Liver (tissue), 9 donors: Measurements from ENCODE around the gene PIGN. TPM values are rescaled to one million over a fixed set of nuclear protein-coding genes. Genes with fewer than 3 reads are reported as not detected.

Experiments
- DNase-seq: peaks from one replicate; pipeline ENCODE4 v3.0.0-alpha.2; 2017; ENCODE audit warnings: low spot score
- H3K27ac ChIP-seq, 2 donors: one replicate each; pipeline ENCODE4 v1.7.0; 2013; ENCODE audit warnings: inconsistent platforms in 2 of 2, low read length in 2 of 2, control low read depth in 1 of 2, low read depth in 1 of 2, mild to moderate bottlenecking in 1 of 2
- H3K27me3 ChIP-seq, 4 donors: one replicate each; pipeline versions ENCODE4 v1.6.1 to v1.7.0; 2013; ENCODE audit warnings: low read length in 3 of 4, inconsistent platforms in 1 of 4, mild to moderate bottlenecking in 1 of 4, moderate library complexity in 1 of 4; ENCODE audit not compliant: control insufficient read depth in 4 of 4, insufficient read depth in 4 of 4
- H3K36me3 ChIP-seq, 4 donors: one replicate each; pipeline versions ENCODE4 v1.6.1 to v1.7.0; 2013; ENCODE audit warnings: low read length in 3 of 4, mild to moderate bottlenecking in 3 of 4, low read depth in 1 of 4, moderate library complexity in 1 of 4; ENCODE audit not compliant: control insufficient read depth in 4 of 4, insufficient read depth in 3 of 4
- H3K4me1 ChIP-seq, 4 donors: one replicate each; pipeline versions ENCODE4 v1.6.1 to v1.7.0; 2013; ENCODE audit warnings: low read length in 3 of 4, mild to moderate bottlenecking in 3 of 4, moderate library complexity in 1 of 4; ENCODE audit not compliant: control insufficient read depth in 4 of 4, insufficient read depth in 4 of 4
- H3K4me3 ChIP-seq, 3 donors: one replicate each; pipeline versions ENCODE4 v1.6.1 to v1.7.0; 2013; ENCODE audit warnings: low read length in 3 of 3, control low read depth in 1 of 3, low read depth in 1 of 3, mild to moderate bottlenecking in 1 of 3
- H3K9ac ChIP-seq, 2 donors: one replicate each; pipeline ENCODE4 v1.7.0; 2013; ENCODE audit warnings: low read length in 2 of 2, mild to moderate bottlenecking in 2 of 2, moderate library complexity in 2 of 2, control low read depth in 1 of 2, low read depth in 1 of 2
- H3K9me3 ChIP-seq, 4 donors: one replicate each; pipeline versions ENCODE4 v1.6.1 to v1.7.0; 2013; ENCODE audit warnings: low read length in 3 of 4; ENCODE audit not compliant: control insufficient read depth in 4 of 4
- CTCF ChIP-seq: fragments of 150-350 bp; IDR thresholded peaks from 2 replicates; pipeline ENCODE4 v1.5.1; 2017; ENCODE audit warnings: improper control_type of control experiment, low read depth, low read length; ENCODE audit not compliant: missing input control
- EGR1 ChIP-seq, 2 donors: IDR thresholded peaks; 2 replicates each; pipeline ENCODE4 v1.6.1; 2016 to 2018; ENCODE audit warnings: antibody characterized with exemption in 2 of 2, low read depth in 2 of 2
- FOXA1 ChIP-seq: IDR thresholded peaks from 2 replicates; pipeline ENCODE4 v1.6.1; 2016; ENCODE audit warnings: antibody characterized with exemption
- GABPA ChIP-seq, 2 donors: IDR thresholded peaks in 1 of 2; conservative IDR thresholded peaks in 1 of 2; 2 replicates each; pipeline ENCODE4 v1.6.1; 2016; ENCODE audit warnings: antibody characterized with exemption in 2 of 2, mild to moderate bottlenecking in 1 of 2, moderate library complexity in 1 of 2
- HNF4A ChIP-seq, 2 donors: conservative IDR thresholded peaks; 2 replicates each; pipeline ENCODE4 v1.6.1; 2016; ENCODE audit warnings: antibody characterized with exemption in 2 of 2, mild to moderate bottlenecking in 2 of 2
- HNF4G ChIP-seq: IDR thresholded peaks from 2 replicates; pipeline ENCODE4 v1.6.1; 2016; ENCODE audit warnings: antibody characterized with exemption
- JUND ChIP-seq, 2 donors: IDR thresholded peaks; 2 replicates each; pipeline ENCODE4 v1.6.1; 2016; ENCODE audit warnings: antibody characterized with exemption in 2 of 2
- MAX ChIP-seq: IDR thresholded peaks from 2 replicates; pipeline ENCODE4 v1.6.1; 2016; ENCODE audit warnings: antibody characterized with exemption
- NR2F2 ChIP-seq: IDR thresholded peaks from 2 replicates; pipeline ENCODE4 v1.6.1; 2016; ENCODE audit warnings: antibody characterized with exemption
- RAD21 ChIP-seq, 2 donors: IDR thresholded peaks; 2 replicates each; pipeline ENCODE4 v1.6.1; 2016; ENCODE audit warnings: antibody characterized with exemption in 2 of 2, mild to moderate bottlenecking in 2 of 2
- REST ChIP-seq: IDR thresholded peaks from 2 replicates; pipeline ENCODE4 v1.6.1; 2016; ENCODE audit warnings: antibody characterized with exemption, mild to moderate bottlenecking
- RXRA ChIP-seq, 2 donors: IDR thresholded peaks; 2 replicates each; pipeline ENCODE4 v1.6.1; 2017 to 2018; ENCODE audit warnings: antibody characterized with exemption in 2 of 2, mild to moderate bottlenecking in 1 of 2
- SP1 ChIP-seq: IDR thresholded peaks from 2 replicates; pipeline ENCODE4 v1.6.1; 2018; ENCODE audit warnings: antibody characterized with exemption, mild to moderate bottlenecking
- TAF1 ChIP-seq: conservative IDR thresholded peaks from 2 replicates; pipeline ENCODE4 v1.6.1; 2016; ENCODE audit warnings: antibody characterized with exemption, mild to moderate bottlenecking
- YY1 ChIP-seq: IDR thresholded peaks from 2 replicates; pipeline ENCODE4 v1.6.1; 2016; ENCODE audit warnings: antibody characterized with exemption, mild to moderate bottlenecking
- ZBTB33 ChIP-seq: IDR thresholded peaks from 2 replicates; pipeline ENCODE4 v1.6.1; 2016; ENCODE audit warnings: antibody characterized with exemption
- WGBS: extraction: QIAGEN DNeasy Blood & Tissue Kit; methylation state at CpG from one replicate; pipeline ENCODE4 v1.1.7; 2013; 5-methylcytosine and 5-hydroxymethylcytosine counted together
- polyA plus RNA-seq, 2 donors: library from polyadenylated mRNA; stranded (reverse) in 1 of 2; unstranded in 1 of 2; fragments of 200-250 nt in 1 of 2; fragments of >200 nt in 1 of 2; fragmentation: Nextera tagmentation in 1 of 2; extraction: Ambion mirVana in 1 of 2; gene quantifications; one replicate each; pipeline versions ENCODE4 v1.2.1 to v1.2.3, GENCODE V29; 2013 to 2015
- total RNA-seq, 2 donors: library from RNA; depleted of rRNA; stranded (reverse); fragments of >200 nt; gene quantifications; one replicate each; pipeline ENCODE4 v1.2.3, GENCODE V29; 2014
- donor health status: healthy.
- donor health status: healthy.
- donor health status: healthy.
- donor health status: healthy.
- donor health status: healthy.

Gene PIGN
- total and polyA plus RNA-seq, 4 donors, result 5.1 to 20.6 (median 12.5) TPM

GRCh38 chr18:62236252-62236651 is 49.4 kb upstream of the PIGN start (continued):
- TF ChIP-seq CTCF (no peak), GABPA (IDR thresholded peaks at IDR 0.05 in 1 of 2, conservative IDR thresholded peaks at IDR 0.05 in 1 of 2) (no peak), FOXA1 (no peak), EGR1 (IDR thresholded peaks at IDR 0.05; ENCODE audit: low read depth in 2 of 2) (no peak)

GRCh38 chr18:62226047-62226446 is 39.2 kb upstream of the PIGN start:
- WGBS, result 96% methylated on average over 3 of the region's 3 CpGs
- TF ChIP-seq FOXA1, result no peak
- no peak for TF ChIP-seq YY1
- no peak for TF ChIP-seq JUND (IDR thresholded peaks at IDR 0.05)
- no peak for TF ChIP-seq REST
- no peak for TF ChIP-seq GABPA (IDR thresholded peaks at IDR 0.05 in 1 of 2, conservative IDR thresholded peaks at IDR 0.05 in 1 of 2)
- TF ChIP-seq CTCF, result no peak
- no peak for TF ChIP-seq MAX
- Histone ChIP-seq H3K9ac (no peak overlapping the region), H3K4me1 (no peaks in the 10 kb centered on the region), H3K36me3 (peaks cover 0 to 33% (median 27%) of the 10 kb centered on the region in 4 donors), H3K27me3 (no peaks in the 10 kb centered on the region), H3K9me3 (peaks cover 0 to 4% (median 3%) of the 10 kb centered on the region in 4 donors), H3K27ac (no peak overlapping the region), H3K4me3 (no peak overlapping the region)
- DNase-seq, result no peak

GRCh38 chr18:62224229-62224628 is 37.4 kb upstream of the PIGN start:
- H3K4me1 ChIP-seq, result no peaks in the 10 kb centered on the region
- peaks cover 0 to 29% (median 19%) of the 10 kb centered on the region in 4 donors for H3K36me3 ChIP-seq
- H3K27ac ChIP-seq, result no peak overlapping the region
- 99% methylated on average over 2 of the region's 2 CpGs for WGBS
- no peak overlapping the region for H3K9ac ChIP-seq
- no peaks in the 10 kb centered on the region for H3K27me3 ChIP-seq
- DNase-seq, result no peak
- H3K9me3 ChIP-seq, result peaks cover 0 to 4% (median 3%) of the 10 kb centered on the region in 4 donors
- H3K4me3 ChIP-seq, result no peak overlapping the region
- TF ChIP-seq HNF4G (no peak), RXRA (IDR thresholded peaks at IDR 0.05) (no peak), ZBTB33 (no peak), EGR1 (IDR thresholded peaks at IDR 0.05; ENCODE audit: low read depth in 2 of 2) (no peak), CTCF (no peak), JUND (IDR thresholded peaks at IDR 0.05) (no peak), NR2F2 (no peak), RAD21 (IDR thresholded peaks at IDR 0.05) (no peak), HNF4A (conservative IDR thresholded peaks at IDR 0.05) (no peak), MAX (no peak), SP1 (no peak), TAF1 (no peak), YY1 (no peak)
